AG09319 (cell line): Measurements from ENCODE around the gene NXN.

ENCODE experiments used
- DNase-seq: peaks from one replicate; pipeline ENCODE4 v3.0.0-alpha.2; 2010; ENCODE audit warnings: low read depth; ENCODE audit errors: extremely low read depth
- TF ChIP-seq, protein P1 (sequence below): IDR thresholded peaks from 2 replicates; pipeline ENCODE4 v1.5.1; 2011; ENCODE audit warnings: low read depth, mild to moderate bottlenecking, inconsistent platforms, low read length, moderate library complexity

NXN gene

DNA sequence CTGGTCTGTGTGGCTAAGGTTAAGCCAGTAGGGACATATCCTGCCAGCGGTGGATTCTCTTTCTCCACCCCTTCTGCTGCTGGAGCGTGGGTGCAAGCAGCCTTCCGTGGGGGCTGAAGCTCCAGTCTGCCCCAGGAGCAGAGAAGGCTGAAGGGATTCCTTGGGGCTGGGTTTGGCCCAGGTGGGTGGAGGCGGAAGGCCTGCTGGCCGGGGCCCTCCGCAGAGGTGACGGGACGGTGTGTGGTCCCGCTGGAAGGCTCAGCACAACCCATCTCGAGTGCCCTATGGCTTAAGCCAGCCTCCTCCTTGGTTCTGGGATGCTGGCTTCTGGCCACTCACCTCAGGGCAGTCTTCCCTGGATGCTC is 30.5 kb upstream of the NXN start:
- TF ChIP-seq, protein P1, sequence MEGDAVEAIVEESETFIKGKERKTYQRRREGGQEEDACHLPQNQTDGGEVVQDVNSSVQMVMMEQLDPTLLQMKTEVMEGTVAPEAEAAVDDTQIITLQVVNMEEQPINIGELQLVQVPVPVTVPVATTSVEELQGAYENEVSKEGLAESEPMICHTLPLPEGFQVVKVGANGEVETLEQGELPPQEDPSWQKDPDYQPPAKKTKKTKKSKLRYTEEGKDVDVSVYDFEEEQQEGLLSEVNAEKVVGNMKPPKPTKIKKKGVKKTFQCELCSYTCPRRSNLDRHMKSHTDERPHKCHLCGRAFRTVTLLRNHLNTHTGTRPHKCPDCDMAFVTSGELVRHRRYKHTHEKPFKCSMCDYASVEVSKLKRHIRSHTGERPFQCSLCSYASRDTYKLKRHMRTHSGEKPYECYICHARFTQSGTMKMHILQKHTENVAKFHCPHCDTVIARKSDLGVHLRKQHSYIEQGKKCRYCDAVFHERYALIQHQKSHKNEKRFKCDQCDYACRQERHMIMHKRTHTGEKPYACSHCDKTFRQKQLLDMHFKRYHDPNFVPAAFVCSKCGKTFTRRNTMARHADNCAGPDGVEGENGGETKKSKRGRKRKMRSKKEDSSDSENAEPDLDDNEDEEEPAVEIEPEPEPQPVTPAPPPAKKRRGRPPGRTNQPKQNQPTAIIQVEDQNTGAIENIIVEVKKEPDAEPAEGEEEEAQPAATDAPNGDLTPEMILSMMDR = no peak
- DNase-seq = no peak

- no peak for DNase-seq
- TF ChIP-seq, protein P1 = no peak
These were observed 29.9 kb upstream of the NXN start for GRCh38 chr17:1009229-1010085.

DNA sequence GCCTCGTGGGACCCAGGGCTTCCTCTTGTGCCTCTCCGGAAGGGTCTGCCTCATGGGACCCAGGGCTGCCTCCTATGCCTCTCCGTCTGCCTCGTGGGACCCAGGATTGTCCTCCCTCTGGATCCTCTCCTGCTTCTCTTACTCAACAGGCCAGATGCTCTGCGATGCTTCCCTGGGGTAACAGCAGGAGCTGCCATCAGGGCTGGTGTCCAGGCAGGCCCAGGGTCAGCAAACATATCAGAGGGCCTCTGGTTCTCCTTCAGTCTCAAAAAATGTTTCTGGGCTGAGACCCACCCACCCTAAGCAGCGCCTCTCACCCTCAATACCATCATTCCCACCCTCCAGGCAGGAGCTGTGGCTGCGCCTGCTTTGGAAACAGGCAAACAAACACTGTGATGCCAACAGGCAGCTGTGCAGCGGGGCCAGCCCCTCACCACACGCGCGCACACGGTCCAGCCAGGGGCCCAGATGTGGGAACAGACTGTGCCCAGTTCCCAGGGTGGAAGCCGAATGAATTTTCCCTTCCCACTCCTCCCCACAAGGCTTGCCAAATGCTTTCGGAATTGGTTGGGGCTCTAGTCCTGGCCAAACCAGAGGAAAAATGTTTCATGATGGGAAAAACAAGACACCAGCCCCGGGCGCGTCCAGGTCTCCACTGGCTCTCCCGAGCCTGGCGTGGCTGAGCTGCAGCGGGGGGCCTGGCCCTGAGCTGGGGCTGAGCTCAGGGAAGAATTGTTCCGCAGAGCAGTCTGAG is 28.6 kb upstream of the NXN start:
- TF ChIP-seq, protein P1 = no peak
- no peak for DNase-seq

GRCh38 chr17:1007310-1008007 is 27.9 kb upstream of the NXN start:
- DNase-seq = no peak
- TF ChIP-seq, protein P1 = no peak

GRCh38 chr17:1006054-1006453 is 26.5 kb upstream of the NXN start:
- TF ChIP-seq, protein P1 = no peak
- no peak for DNase-seq

DNA sequence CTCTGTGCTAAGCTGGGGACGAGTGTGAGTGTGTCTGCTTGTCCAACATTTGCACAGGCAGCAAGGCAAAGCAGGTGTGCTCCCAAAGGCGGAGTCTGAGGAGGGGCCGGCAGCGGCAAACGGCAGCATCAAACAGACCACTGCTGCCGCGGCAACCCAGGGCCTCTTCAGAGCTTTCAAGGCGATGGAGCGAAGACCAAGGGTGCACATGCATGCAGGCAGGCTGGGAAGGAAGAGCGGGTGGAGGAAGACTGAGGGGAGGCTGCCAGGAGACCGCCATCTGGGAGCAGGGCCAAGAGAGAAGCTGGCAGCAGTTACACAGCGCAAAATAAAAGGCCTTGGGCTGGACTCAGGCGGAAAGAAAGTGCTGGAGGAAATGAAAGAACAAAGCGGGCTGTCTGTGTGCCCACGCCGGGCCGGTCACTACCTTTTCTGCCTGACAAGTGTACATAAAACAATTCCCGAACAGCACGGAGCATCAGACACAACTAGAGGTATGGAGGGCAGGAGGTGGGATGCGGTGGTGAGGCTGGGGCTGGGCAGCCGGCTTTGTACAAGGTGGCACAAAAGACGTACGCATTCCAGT is 25.9 kb upstream of the NXN start:
- peak; percentile 62 for DNase-seq

More for the DNA sequence above, 25.9 kb upstream of the NXN start:
- TF ChIP-seq, protein P1 = no peak
